ENCODE results near the gene ASPRV1. TPM values are rescaled to one million over a fixed set of nuclear protein-coding genes. Genes with fewer than 3 reads are reported as not detected.
"Not testable (repeated sequence)": the region's sequence is repeated elsewhere in the genome, so short reads cannot be mapped to it uniquely, and the experiment has no call there.

ASPRV1 gene
- total and polyA plus RNA-seq, 4 donors, result 3.1 to 7.7 (median 6.0) TPM

- H3K36me3 ChIP-seq (ENCODE audit: control insufficient read depth, insufficient read depth, low read length), result peaks cover 9% of the 10 kb centered on the region
- 84% methylated on average over 5 of the region's 6 CpGs for WGBS (ENCODE audit: insufficient coverage)
- H3K4me1 ChIP-seq (ENCODE audit: control insufficient read depth, insufficient read depth, low read length), result peaks cover 12% of the 10 kb centered on the region
- DNase-seq (ENCODE audit: low read depth in 4 of 6, low spot score in 6 of 6), result no peak
- no peaks in the 10 kb centered on the region for H3K9me3 ChIP-seq (ENCODE audit: control insufficient read depth, insufficient read depth, low read length)
- H3K27ac ChIP-seq (ENCODE audit: low read depth, low read length), result no peak overlapping the region
- no peak overlapping the region for H3K4me3 ChIP-seq (ENCODE audit: low read depth, low read length)
- H3K27me3 ChIP-seq (ENCODE audit: control insufficient read depth, insufficient read depth, low read length), result no peaks in the 10 kb centered on the region
Measured at GRCh38 chr2:69952336-69953115, 8.9 kb downstream of the ASPRV1 start.

DNA sequence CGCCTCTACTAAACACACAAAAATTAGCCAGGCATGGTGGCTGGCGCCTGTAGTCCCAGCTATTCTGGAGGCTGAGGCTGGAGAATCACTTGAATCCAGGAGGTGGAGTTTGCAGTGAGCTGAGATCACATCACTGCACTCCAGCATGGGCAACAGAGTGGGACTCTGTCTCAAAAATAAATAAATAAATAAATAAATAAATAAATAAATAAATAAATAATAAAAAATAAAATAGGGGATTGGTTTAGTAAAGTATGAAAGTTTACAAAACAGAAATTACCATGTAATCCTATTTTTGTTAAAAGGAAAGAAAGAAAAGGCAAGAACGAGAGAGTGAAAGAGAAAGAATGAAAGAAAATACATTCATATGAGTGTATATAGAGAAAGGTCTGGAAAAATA is 10.8 kb downstream of the ASPRV1 start:
- not testable (repeated sequence) for H3K36me3 ChIP-seq (ENCODE audit: control insufficient read depth, insufficient read depth, low read length); H3K27me3 ChIP-seq (ENCODE audit: control insufficient read depth, insufficient read depth, low read length); DNase-seq (ENCODE audit: low read depth in 4 of 6, low spot score in 6 of 6); H3K4me3 ChIP-seq (ENCODE audit: low read depth, low read length); H3K9me3 ChIP-seq (ENCODE audit: control insufficient read depth, insufficient read depth, low read length); H3K27ac ChIP-seq (ENCODE audit: low read depth, low read length)
- peaks cover 12% of the 10 kb centered on the region for H3K4me1 ChIP-seq (ENCODE audit: control insufficient read depth, insufficient read depth, low read length)
- whole genome bisulfite sequencing (ENCODE audit: insufficient coverage), result no CpG with 5 or more reads among the region's 3 CpGs

GRCh38 chr2:69950241-69950640 is 11.2 kb downstream of the ASPRV1 start:
- Histone ChIP-seq H3K4me1 (ENCODE audit: control insufficient read depth, insufficient read depth, low read length) (peaks cover 12% of the 10 kb centered on the region), H3K4me3 (ENCODE audit: low read depth, low read length) (no peak overlapping the region), H3K27me3 (ENCODE audit: control insufficient read depth, insufficient read depth, low read length) (no peaks in the 10 kb centered on the region), H3K27ac (ENCODE audit: low read depth, low read length) (no peak overlapping the region), H3K9me3 (ENCODE audit: control insufficient read depth, insufficient read depth, low read length) (no peaks in the 10 kb centered on the region), H3K36me3 (ENCODE audit: control insufficient read depth, insufficient read depth, low read length) (peaks cover 9% of the 10 kb centered on the region)
- WGBS (ENCODE audit: insufficient coverage), result no CpG with 5 or more reads among the region's 5 CpGs
- DNase-seq (ENCODE audit: low read depth in 4 of 6, low spot score in 6 of 6), result no peak

DNA sequence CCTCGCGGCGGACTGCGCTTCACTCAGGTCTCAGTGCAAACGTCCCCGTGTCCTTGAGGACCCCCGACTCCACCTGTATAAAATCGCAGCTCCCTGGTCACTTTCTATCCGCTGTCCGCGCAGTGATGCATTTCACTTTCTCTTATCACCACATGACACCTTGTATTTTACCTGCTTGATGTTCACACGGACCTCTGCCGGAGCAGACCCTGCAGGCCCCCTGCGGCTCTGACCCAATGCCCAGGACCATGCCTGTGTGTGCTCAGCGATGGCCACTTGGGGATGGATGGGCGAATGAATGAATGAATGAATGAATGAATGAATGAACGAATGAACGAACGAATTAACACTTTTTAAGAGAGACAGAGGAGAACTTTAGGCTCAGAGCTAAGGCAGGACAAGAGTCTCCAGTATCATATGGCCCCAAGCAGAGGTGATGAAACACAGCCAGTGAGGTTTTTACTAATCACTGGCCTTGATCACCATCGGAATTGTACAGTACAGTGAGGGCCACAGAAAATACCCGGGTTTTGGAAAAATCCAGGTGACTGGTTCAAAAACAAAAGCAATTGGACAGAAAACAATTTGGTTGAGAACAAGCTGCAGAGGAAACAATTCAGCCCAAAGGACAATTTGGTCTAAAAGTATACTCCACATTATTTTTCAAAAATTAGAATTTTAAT is 12.3 kb downstream of the ASPRV1 start:
- H3K27me3 ChIP-seq (ENCODE audit: control insufficient read depth, insufficient read depth, low read length), result no peaks in the 10 kb centered on the region
- H3K36me3 ChIP-seq (ENCODE audit: control insufficient read depth, insufficient read depth, low read length), result peaks cover 12% of the 10 kb centered on the region
- DNase-seq (ENCODE audit: low read depth in 4 of 6, low spot score in 6 of 6), result no peak
- H3K9me3 ChIP-seq (ENCODE audit: control insufficient read depth, insufficient read depth, low read length), result no peaks in the 10 kb centered on the region
- WGBS (ENCODE audit: insufficient coverage), result 71% methylated on average over 21 of the region's 21 CpGs
- H3K27ac ChIP-seq (ENCODE audit: low read depth, low read length), result no peak overlapping the region
- no peak overlapping the region for H3K4me3 ChIP-seq (ENCODE audit: low read depth, low read length)
- peaks cover 12% of the 10 kb centered on the region for H3K4me1 ChIP-seq (ENCODE audit: control insufficient read depth, insufficient read depth, low read length)

- DNase-seq (ENCODE audit: low read depth in 4 of 6, low spot score in 6 of 6), result no peak
- peaks cover 14% of the 10 kb centered on the region for H3K36me3 ChIP-seq (ENCODE audit: control insufficient read depth, insufficient read depth, low read length)
- H3K9me3 ChIP-seq (ENCODE audit: control insufficient read depth, insufficient read depth, low read length), result no peaks in the 10 kb centered on the region
- no peak overlapping the region for H3K4me3 ChIP-seq (ENCODE audit: low read depth, low read length)
- no peak overlapping the region for H3K27ac ChIP-seq (ENCODE audit: low read depth, low read length)
- WGBS (ENCODE audit: insufficient coverage), result 47% methylated on average over 33 of the region's 35 CpGs
- H3K4me1 ChIP-seq (ENCODE audit: control insufficient read depth, insufficient read depth, low read length), result peaks cover 12% of the 10 kb centered on the region
- H3K27me3 ChIP-seq (ENCODE audit: control insufficient read depth, insufficient read depth, low read length), result no peaks in the 10 kb centered on the region
Measured at GRCh38 chr2:69948032-69948962, 13.1 kb downstream of the ASPRV1 start.

DNA sequence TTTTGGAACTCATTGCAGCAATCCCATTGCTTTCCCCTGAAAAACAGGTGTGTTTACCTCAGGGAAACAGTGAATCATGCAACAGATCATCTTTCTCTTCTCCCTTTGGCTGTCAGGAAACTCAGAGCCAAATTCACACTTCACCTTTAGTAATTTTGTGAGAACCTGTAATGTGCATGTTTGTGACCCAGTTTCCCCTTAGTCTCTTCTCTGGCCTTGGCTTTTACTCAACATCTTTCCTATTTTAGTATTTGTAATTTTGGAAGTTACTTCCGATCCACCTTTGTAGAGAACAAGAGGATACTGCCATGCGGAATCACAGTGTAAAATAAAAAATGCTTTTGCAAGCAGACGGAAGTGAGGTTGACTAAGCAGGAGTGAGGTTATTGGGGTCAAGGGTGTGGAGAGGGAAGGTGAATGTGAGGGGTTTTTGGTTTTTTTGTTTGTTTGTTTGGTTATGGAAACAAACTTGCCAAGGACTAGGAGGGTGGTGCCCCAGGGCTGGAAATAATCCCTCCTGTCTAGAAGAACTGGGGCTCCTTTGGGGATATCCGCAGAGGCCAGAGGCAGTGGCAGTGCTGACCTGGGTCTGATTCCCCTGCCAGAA is 14.0 kb downstream of the ASPRV1 start:
- Histone ChIP-seq H3K36me3 (ENCODE audit: control insufficient read depth, insufficient read depth, low read length) (peaks cover 16% of the 10 kb centered on the region), H3K27ac (ENCODE audit: low read depth, low read length) (no peak overlapping the region), H3K9me3 (ENCODE audit: control insufficient read depth, insufficient read depth, low read length) (no peaks in the 10 kb centered on the region), H3K4me3 (ENCODE audit: low read depth, low read length) (no peak overlapping the region), H3K27me3 (ENCODE audit: control insufficient read depth, insufficient read depth, low read length) (no peaks in the 10 kb centered on the region), H3K4me1 (ENCODE audit: control insufficient read depth, insufficient read depth, low read length) (peaks cover 12% of the 10 kb centered on the region)
- DNase-seq (ENCODE audit: low read depth in 4 of 6, low spot score in 6 of 6), result no peak
- WGBS (ENCODE audit: insufficient coverage), result 96% methylated on average over 4 of the region's 4 CpGs

GRCh38 chr2:69946351-69947324 is 14.8 kb downstream of the ASPRV1 start:
- 91% methylated on average over 7 of the region's 13 CpGs for WGBS (ENCODE audit: insufficient coverage)
- Histone ChIP-seq H3K27me3 (ENCODE audit: control insufficient read depth, insufficient read depth, low read length) (no peaks in the 10 kb centered on the region), H3K4me1 (ENCODE audit: control insufficient read depth, insufficient read depth, low read length) (peaks cover 12% of the 10 kb centered on the region), H3K27ac (ENCODE audit: low read depth, low read length) (no peak overlapping the region), H3K36me3 (ENCODE audit: control insufficient read depth, insufficient read depth, low read length) (peaks cover 16% of the 10 kb centered on the region), H3K9me3 (ENCODE audit: control insufficient read depth, insufficient read depth, low read length) (no peaks in the 10 kb centered on the region), H3K4me3 (ENCODE audit: low read depth, low read length) (no peak overlapping the region)
- no peak for DNase-seq (ENCODE audit: low read depth in 4 of 6, low spot score in 6 of 6)

GRCh38 chr2:69945941-69946340 is 15.5 kb downstream of the ASPRV1 start:
- Histone ChIP-seq H3K4me1 (ENCODE audit: control insufficient read depth, insufficient read depth, low read length) (peaks cover 12% of the 10 kb centered on the region), H3K27ac (ENCODE audit: low read depth, low read length) (no peak overlapping the region), H3K36me3 (ENCODE audit: control insufficient read depth, insufficient read depth, low read length) (peaks cover 16% of the 10 kb centered on the region), H3K9me3 (ENCODE audit: control insufficient read depth, insufficient read depth, low read length) (no peaks in the 10 kb centered on the region), H3K4me3 (ENCODE audit: low read depth, low read length) (no peak overlapping the region), H3K27me3 (ENCODE audit: control insufficient read depth, insufficient read depth, low read length) (no peaks in the 10 kb centered on the region)
- DNase-seq (ENCODE audit: low read depth in 4 of 6, low spot score in 6 of 6), result no peak
- 93% methylated on average over 6 of the region's 8 CpGs for WGBS (ENCODE audit: insufficient coverage)
